ENCODE data around the gene ERO1A.
"Not testable (repeated sequence)": the region's sequence is repeated elsewhere in the genome, so short reads cannot be mapped to it uniquely, and the experiment has no call there.

ERO1A gene

GRCh38 chr14:52695481-52696091, at the start of gene ERO1A:
TSS of gene ERO1A (minus strand) at chr14:52695558. CDS start at chr14:52695481, 77 bp downstream.
- no peak for DNase-seq (ENCODE audit: low read depth)

- no peak for DNase-seq (ENCODE audit: low read depth)
These were observed 46.5 kb upstream of the ERO1A start for GRCh38 chr14:52741865-52742264.

- DNase-seq (ENCODE audit: low read depth) = no peak
These were observed 45.4 kb upstream of the ERO1A start for GRCh38 chr14:52740751-52741150.

GRCh38 chr14:52738409-52738808, 43.1 kb upstream of the ERO1A start:
- DNase-seq (ENCODE audit: low read depth) = no peak

- DNase-seq (ENCODE audit: low read depth) = no peak
These were observed 40.6 kb upstream of the ERO1A start for GRCh38 chr14:52735921-52736489.

- no peak for DNase-seq (ENCODE audit: low read depth)
These were observed 38.5 kb upstream of the ERO1A start for GRCh38 chr14:52733824-52734223.

- DNase-seq (ENCODE audit: low read depth) = no peak
These were observed 35.4 kb upstream of the ERO1A start for GRCh38 chr14:52730709-52731111.

- peak; percentile 86 for DNase-seq (ENCODE audit: low read depth)
These were observed 34.8 kb upstream of the ERO1A start, which contains the start of gene STYX for GRCh38 chr14:52729925-52730708. TSS of gene STYX (plus strand) at chr14:52730166. CDS start at chr14:52730475, 309 bp downstream.

- DNase-seq (ENCODE audit: low read depth) = no peak
These were observed 34.2 kb upstream of the ERO1A start for GRCh38 chr14:52729585-52729924.

GRCh38 chr14:52729035-52729434, 33.7 kb upstream of the ERO1A start:
- DNase-seq (ENCODE audit: low read depth) = not testable (repeated sequence)

- not testable (repeated sequence) for DNase-seq (ENCODE audit: low read depth)
These were observed 32.2 kb upstream of the ERO1A start for GRCh38 chr14:52727509-52727908.

- no peak for DNase-seq (ENCODE audit: low read depth)
These were observed 28.9 kb upstream of the ERO1A start for GRCh38 chr14:52724360-52724644.

GRCh38 chr14:52723514-52724359, 28.4 kb upstream of the ERO1A start:
- DNase-seq (ENCODE audit: low read depth) = no peak

GRCh38 chr14:52716155-52716554, 20.8 kb upstream of the ERO1A start:
- DNase-seq (ENCODE audit: low read depth) = no peak

GRCh38 chr14:52711666-52712065, 16.3 kb upstream of the ERO1A start:
- DNase-seq (ENCODE audit: low read depth) = no peak

- peak; percentile 65 for DNase-seq (ENCODE audit: low read depth)
These were observed 11.7 kb upstream of the ERO1A start, which contains the start of gene PSMC6 for GRCh38 chr14:52706724-52707706. TSS of gene PSMC6 (plus strand) at chr14:52707200. CDS start at chr14:52707220, 20 bp downstream.

- no peak for DNase-seq (ENCODE audit: low read depth)
These were observed 10.9 kb upstream of the ERO1A start for GRCh38 chr14:52706286-52706685.

- no peak for DNase-seq (ENCODE audit: low read depth)
These were observed 8.3 kb upstream of the ERO1A start for GRCh38 chr14:52703664-52704063.

- DNase-seq (ENCODE audit: low read depth) = no peak
These were observed 7.9 kb upstream of the ERO1A start for GRCh38 chr14:52703225-52703624.

- no peak for DNase-seq (ENCODE audit: low read depth)
These were observed 5.9 kb upstream of the ERO1A start for GRCh38 chr14:52701223-52701622.

- DNase-seq (ENCODE audit: low read depth) = no peak
These were observed 5.4 kb upstream of the ERO1A start for GRCh38 chr14:52700701-52701172.
